DOHH2 (cell line): ENCODE data around the gene GNAT1.

Source experiments
- H3F3A ChIP-seq: fragments of 200-600 bp; sonication (generic), shearing (Covaris generic); 2 replicates; pipeline ENCODE4 v1.6.0; 2016; ENCODE audit warnings: antibody characterized with exemption, mild to moderate bottlenecking; ENCODE audit not compliant: control insufficient read depth, insufficient read depth
- H3K27ac ChIP-seq: fragments of 200-600 bp; sonication (generic); 2 replicates; pipeline ENCODE4 v1.5.1; 2014; ENCODE audit warnings: low read depth, mild to moderate bottlenecking, low read length, moderate library complexity
- H3K27me3 ChIP-seq: fragments of 200-600 bp; sonication (generic); 2 replicates; pipeline ENCODE4 v1.6.1; 2014; ENCODE audit warnings: mild to moderate bottlenecking, low read length, mixed read lengths; ENCODE audit not compliant: control insufficient read depth
- H3K36me3 ChIP-seq: fragments of 200-600 bp; sonication (generic); 2 replicates; pipeline ENCODE4 v1.6.1; 2014; ENCODE audit warnings: mild to moderate bottlenecking, low read length, moderate library complexity, mixed read lengths; ENCODE audit not compliant: control insufficient read depth
- H3K4me1 ChIP-seq: fragments of 200-600 bp; sonication (generic); 2 replicates; pipeline ENCODE4 v1.6.1; 2014; ENCODE audit warnings: mild to moderate bottlenecking, low read length, mixed read lengths; ENCODE audit not compliant: control insufficient read depth
- H3K4me2 ChIP-seq: fragments of 200-600 bp; sonication (generic); 2 replicates; pipeline ENCODE4 v1.6.0; 2014; ENCODE audit warnings: mild to moderate bottlenecking, low read length, moderate library complexity
- H3K4me3 ChIP-seq: fragments of 200-600 bp; sonication (generic); 2 replicates; pipeline ENCODE4 v1.5.1; 2014; ENCODE audit warnings: mild to moderate bottlenecking, low read length, mixed read lengths
- H3K79me2 ChIP-seq: fragments of 200-600 bp; sonication (generic); 2 replicates; pipeline ENCODE4 v1.6.1; 2014; ENCODE audit warnings: mild to moderate bottlenecking, low read length, mixed read lengths; ENCODE audit not compliant: control insufficient read depth
- H3K9me2 ChIP-seq: fragments of 200-600 bp; sonication (generic); replicated peaks from 2 replicates; pipeline ENCODE4 v1.6.1; 2014; ENCODE audit warnings: mild to moderate bottlenecking, low read length, mixed read lengths; ENCODE audit not compliant: control insufficient read depth
- H3K9me3 ChIP-seq: fragments of 200-600 bp; sonication (generic); 2 replicates; pipeline ENCODE4 v1.6.1; 2014; ENCODE audit warnings: antibody characterized with exemption, low read length, mixed read lengths; ENCODE audit not compliant: control insufficient read depth, insufficient read depth
- H4K20me1 ChIP-seq: fragments of 200-600 bp; sonication (generic); 2 replicates; pipeline ENCODE4 v1.6.0; 2014; ENCODE audit warnings: low read depth, mild to moderate bottlenecking, antibody characterized with exemption, low read length, moderate library complexity; ENCODE audit not compliant: control insufficient read depth, insufficient read depth
- CTCF ChIP-seq: fragments of 200-600 bp; sonication (generic); IDR thresholded peaks from one replicate; pipeline ENCODE4 v1.5.1; 2014; ENCODE audit warnings: antibody characterized with exemption, mild to moderate bottlenecking, low read depth, low read length; ENCODE audit not compliant: poor library complexity, severe bottlenecking
- EZH2phosphoT487 ChIP-seq: fragments of 200-600 bp; sonication (generic); IDR thresholded peaks from 2 replicates; pipeline ENCODE4 v1.6.1; 2017; ENCODE audit warnings: borderline replicate concordance, mild to moderate bottlenecking, antibody characterized with exemption, low read length, moderate library complexity, mixed read lengths

GNAT1 gene

DNA sequence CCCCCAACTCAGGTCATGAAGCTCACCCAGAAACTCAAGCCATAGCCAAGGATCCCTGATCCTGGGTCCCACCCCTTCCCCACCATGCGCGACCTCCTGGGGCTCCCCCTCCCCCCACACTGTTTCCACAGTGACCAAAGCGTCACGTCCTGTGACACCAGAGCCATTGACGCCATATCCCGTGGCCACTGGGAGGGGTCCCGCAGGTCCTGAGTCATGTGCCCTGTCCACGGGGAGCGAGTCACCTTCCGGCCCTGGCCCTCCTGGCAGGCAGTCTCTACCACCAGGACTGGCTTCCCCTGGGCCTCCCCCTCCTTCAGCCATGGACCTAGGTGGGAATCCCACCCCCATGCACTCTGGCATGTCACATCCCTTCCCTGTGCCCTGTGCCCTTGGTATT is 20.7 kb upstream of the GNAT1 start:
- no peaks in the 10 kb centered on the region for H3K79me2 ChIP-seq
- no peaks in the 10 kb centered on the region for H3K36me3 ChIP-seq
- H3K27ac ChIP-seq = no peak overlapping the region
- no peaks in the 10 kb centered on the region for H4K20me1 ChIP-seq
- no peaks in the 10 kb centered on the region for H3K9me2 ChIP-seq
- H3K4me3 ChIP-seq = no peak overlapping the region
- no peaks in the 10 kb centered on the region for H3F3A ChIP-seq
- no peaks in the 10 kb centered on the region for H3K9me3 ChIP-seq
- no peak overlapping the region for H3K4me2 ChIP-seq
- no peaks in the 10 kb centered on the region for H3K27me3 ChIP-seq
- TF ChIP-seq EZH2phosphoT487 = no peak
- TF ChIP-seq CTCF = no peak
- 0 out of 2 replicates have a peak, but pooled peaks cover 3% of the 10 kb centered on the region for H3K4me1 ChIP-seq

DNA sequence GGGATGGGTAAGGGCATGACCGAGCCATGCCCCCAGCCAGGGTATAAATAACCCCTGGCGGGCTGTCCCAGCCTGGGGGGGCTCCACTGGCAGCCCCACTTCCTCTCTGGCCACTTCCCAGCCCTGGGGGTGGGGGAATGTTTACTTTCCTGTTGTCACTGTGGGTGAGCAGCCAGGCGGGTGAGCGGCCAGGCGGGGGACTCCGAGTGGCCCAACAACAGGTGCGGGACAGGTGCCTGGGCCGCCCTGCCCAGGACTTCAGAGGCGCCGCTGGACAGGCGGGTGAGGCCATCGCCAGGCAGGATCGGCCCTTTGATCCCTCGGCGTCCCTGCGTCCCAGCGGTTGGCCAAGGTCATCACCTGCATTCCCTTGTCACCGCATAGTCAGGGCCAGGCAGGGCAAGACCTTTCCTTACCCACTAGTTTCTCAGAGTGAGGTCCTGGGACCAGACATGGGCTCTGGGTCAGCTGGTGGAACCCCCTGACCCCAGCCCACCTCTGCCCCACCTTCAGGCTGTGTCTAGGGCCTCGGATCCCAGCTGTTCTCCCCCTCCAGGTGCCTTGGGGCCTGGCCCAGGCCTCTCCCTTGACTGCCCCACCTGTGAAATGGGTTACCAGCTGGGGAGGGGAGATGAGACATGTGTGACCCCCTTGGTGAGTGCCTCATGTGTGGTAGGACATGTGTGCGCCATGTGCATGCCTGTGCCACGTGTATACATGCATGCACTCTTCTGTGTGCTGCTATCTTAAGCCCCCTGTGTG is 19.7 kb upstream of the GNAT1 start:
- Histone ChIP-seq H3K79me2 (no peaks in the 10 kb centered on the region), H3K4me2 (no peak overlapping the region), H3K27ac (no peak overlapping the region), H4K20me1 (no peaks in the 10 kb centered on the region), H3K4me1 (0 out of 2 replicates have a peak, but pooled peaks cover 3% of the 10 kb centered on the region), H3K9me2 (no peaks in the 10 kb centered on the region), H3K27me3 (no peaks in the 10 kb centered on the region), H3K9me3 (no peaks in the 10 kb centered on the region), H3F3A (no peaks in the 10 kb centered on the region), H3K36me3 (no peaks in the 10 kb centered on the region), H3K4me3 (no peak overlapping the region)
- TF ChIP-seq EZH2phosphoT487 (no peak), CTCF (no peak)

DNA sequence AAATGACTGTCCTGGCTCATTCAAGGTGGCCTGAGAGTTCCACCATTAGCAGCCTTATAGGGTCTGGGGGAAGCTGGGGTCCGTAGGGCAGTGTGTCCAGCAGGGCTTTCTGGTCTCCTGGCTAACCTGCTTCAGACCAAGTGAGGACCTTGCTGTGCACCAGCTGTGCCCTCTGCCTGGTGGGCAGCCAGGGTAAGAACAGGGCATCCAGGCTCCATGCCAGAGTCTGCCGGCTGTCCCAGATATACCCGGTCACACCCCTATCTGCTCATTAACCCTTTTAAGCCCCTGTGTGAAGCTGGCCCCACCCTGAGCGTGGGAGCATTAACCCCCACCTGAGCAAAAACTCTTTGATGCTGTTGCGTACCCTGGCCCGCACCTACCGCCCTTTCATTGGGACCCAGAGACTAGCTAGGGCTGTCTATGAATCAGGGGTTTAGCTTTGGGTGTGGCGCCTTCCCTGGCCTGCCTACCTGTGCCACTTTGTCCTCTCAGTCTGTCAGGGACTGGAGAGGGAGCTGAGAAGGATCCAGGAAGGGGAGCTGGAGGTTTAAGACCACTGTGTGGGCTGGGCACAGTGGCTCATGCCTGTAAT is 18.7 kb upstream of the GNAT1 start:
- TF ChIP-seq EZH2phosphoT487 = no peak
- TF ChIP-seq CTCF = no peak
- Histone ChIP-seq H3K4me2 (no peak overlapping the region), H3K4me1 (0 out of 2 replicates have a peak, but pooled peaks cover 3% of the 10 kb centered on the region), H3K27me3 (no peaks in the 10 kb centered on the region), H3K36me3 (no peaks in the 10 kb centered on the region), H3K9me2 (no peaks in the 10 kb centered on the region), H3K9me3 (no peaks in the 10 kb centered on the region), H3K4me3 (no peak overlapping the region), H3K27ac (no peak overlapping the region), H3K79me2 (no peaks in the 10 kb centered on the region), H4K20me1 (no peaks in the 10 kb centered on the region), H3F3A (no peaks in the 10 kb centered on the region)
